ENCODE results near the gene IER5L.
"Not testable (repeated sequence)": the region's sequence is repeated elsewhere in the genome, so short reads cannot be mapped to it uniquely, and the experiment has no call there.

The IER5L gene

GRCh38 chr9:129203556-129203909 is 25.5 kb upstream of the IER5L start:
- WGBS, result 79% methylated on average over 11 of the region's 11 CpGs

GRCh38 chr9:129202613-129203555 is 24.8 kb upstream of the IER5L start:
- Histone ChIP-seq H3K36me3 (ENCODE audit: insufficient read depth, low read length) (no peaks in the 10 kb centered on the region), H3K27me3 (ENCODE audit: insufficient read depth, low read length) (peaks cover 19% of the 10 kb centered on the region), H3K9me3 (ENCODE audit: insufficient read depth, low read depth, low read length) (no peaks in the 10 kb centered on the region), H3K9ac (ENCODE audit: low read depth, low read length) (peak overlapping the region; percentile 59; the same call in 1 of the 2 replicates), H3K4me1 (ENCODE audit: insufficient read depth, low read length) (peaks cover 10% of the 10 kb centered on the region), H3K4me3 (ENCODE audit: low read length) (peak overlapping the region; percentile 81), H3K27ac (ENCODE audit: low read depth, low read length) (no peak overlapping the region)
- WGBS, result 6% methylated on average over 57 of the region's 57 CpGs

More at GRCh38 chr9:129203556-129203909, 25.5 kb upstream of the IER5L start:
- H3K27ac ChIP-seq (ENCODE audit: low read depth, low read length), result no peak overlapping the region
- H3K9ac ChIP-seq (ENCODE audit: low read depth, low read length), result no peak overlapping the region
- H3K27me3 ChIP-seq (ENCODE audit: insufficient read depth, low read length), result peaks cover 12% of the 10 kb centered on the region
- no peaks in the 10 kb centered on the region for H3K36me3 ChIP-seq (ENCODE audit: insufficient read depth, low read length)
- no peaks in the 10 kb centered on the region for H3K9me3 ChIP-seq (ENCODE audit: insufficient read depth, low read depth, low read length)
- peak overlapping the region; percentile 81 for H3K4me3 ChIP-seq (ENCODE audit: low read length)
- H3K4me1 ChIP-seq (ENCODE audit: insufficient read depth, low read length), result peaks cover 9% of the 10 kb centered on the region

- Histone ChIP-seq H3K9ac (ENCODE audit: low read depth, low read length) (no peak overlapping the region), H3K36me3 (ENCODE audit: insufficient read depth, low read length) (no peaks in the 10 kb centered on the region), H3K4me1 (ENCODE audit: insufficient read depth, low read length) (peaks cover 6% of the 10 kb centered on the region; the same call in 1 of the 2 replicates), H3K27me3 (ENCODE audit: insufficient read depth, low read length) (peaks cover 23% of the 10 kb centered on the region), H3K9me3 (ENCODE audit: insufficient read depth, low read depth, low read length) (no peaks in the 10 kb centered on the region), H3K4me3 (ENCODE audit: low read length) (no peak overlapping the region), H3K27ac (ENCODE audit: low read depth, low read length) (no peak overlapping the region)
- WGBS, result 87% methylated on average over 9 of the region's 9 CpGs
Observed at GRCh38 chr9:129201866-129202265, 23.8 kb upstream of the IER5L start.

- no peak overlapping the region for H3K4me3 ChIP-seq (ENCODE audit: low read length)
- peaks cover 6% of the 10 kb centered on the region; the same call in 1 of the 2 replicates for H3K4me1 ChIP-seq (ENCODE audit: insufficient read depth, low read length)
- peaks cover 23% of the 10 kb centered on the region for H3K27me3 ChIP-seq (ENCODE audit: insufficient read depth, low read length)
- no peak overlapping the region for H3K27ac ChIP-seq (ENCODE audit: low read depth, low read length)
- WGBS, result 90% methylated on average over 9 of the region's 9 CpGs
- H3K9me3 ChIP-seq (ENCODE audit: insufficient read depth, low read depth, low read length), result no peaks in the 10 kb centered on the region
- no peak overlapping the region for H3K9ac ChIP-seq (ENCODE audit: low read depth, low read length)
- no peaks in the 10 kb centered on the region for H3K36me3 ChIP-seq (ENCODE audit: insufficient read depth, low read length)
Observed at GRCh38 chr9:129201289-129201688, 23.2 kb upstream of the IER5L start.

GRCh38 chr9:129200255-129200654 is 22.2 kb upstream of the IER5L start:
- Histone ChIP-seq H3K4me3 (ENCODE audit: low read length) (no peak overlapping the region), H3K27ac (ENCODE audit: low read depth, low read length) (no peak overlapping the region), H3K9me3 (ENCODE audit: insufficient read depth, low read depth, low read length) (no peaks in the 10 kb centered on the region), H3K36me3 (ENCODE audit: insufficient read depth, low read length) (no peaks in the 10 kb centered on the region), H3K27me3 (ENCODE audit: insufficient read depth, low read length) (peaks cover 30% of the 10 kb centered on the region), H3K4me1 (ENCODE audit: insufficient read depth, low read length) (peaks cover 6% of the 10 kb centered on the region; the same call in 1 of the 2 replicates), H3K9ac (ENCODE audit: low read depth, low read length) (no peak overlapping the region)
- 89% methylated on average over 6 of the region's 6 CpGs for WGBS

GRCh38 chr9:129199044-129199435 is 21.0 kb upstream of the IER5L start:
- Histone ChIP-seq H3K4me3 (ENCODE audit: low read length) (no peak overlapping the region), H3K4me1 (ENCODE audit: insufficient read depth, low read length) (peaks cover 6% of the 10 kb centered on the region; the same call in 1 of the 2 replicates), H3K9ac (ENCODE audit: low read depth, low read length) (no peak overlapping the region), H3K9me3 (ENCODE audit: insufficient read depth, low read depth, low read length) (no peaks in the 10 kb centered on the region), H3K27me3 (ENCODE audit: insufficient read depth, low read length) (peaks cover 38% of the 10 kb centered on the region), H3K27ac (ENCODE audit: low read depth, low read length) (no peak overlapping the region), H3K36me3 (ENCODE audit: insufficient read depth, low read length) (no peaks in the 10 kb centered on the region)
- 68% methylated on average over 7 of the region's 7 CpGs for WGBS

- Histone ChIP-seq H3K27ac (ENCODE audit: low read depth, low read length) (no peak overlapping the region), H3K27me3 (ENCODE audit: insufficient read depth, low read length) (peaks cover 41% of the 10 kb centered on the region), H3K9ac (ENCODE audit: low read depth, low read length) (no peak overlapping the region), H3K36me3 (ENCODE audit: insufficient read depth, low read length) (no peaks in the 10 kb centered on the region), H3K4me3 (ENCODE audit: low read length) (peak overlapping the region; percentile 20; the same call in 1 of the 2 replicates), H3K4me1 (ENCODE audit: insufficient read depth, low read length) (peaks cover 6% of the 10 kb centered on the region; the same call in 1 of the 2 replicates), H3K9me3 (ENCODE audit: insufficient read depth, low read depth, low read length) (no peaks in the 10 kb centered on the region)
- 34% methylated on average over 29 of the region's 30 CpGs for WGBS
Observed at GRCh38 chr9:129198319-129199043, 20.4 kb upstream of the IER5L start.

- H3K4me3 ChIP-seq (ENCODE audit: low read length), result no peak overlapping the region
- WGBS, result 64% methylated on average over 8 of the region's 8 CpGs
Observed at GRCh38 chr9:129197978-129198318, 19.9 kb upstream of the IER5L start.

GRCh38 chr9:129197045-129197444 is 19.0 kb upstream of the IER5L start:
- H3K4me1 ChIP-seq (ENCODE audit: insufficient read depth, low read length); H3K9me3 ChIP-seq (ENCODE audit: insufficient read depth, low read depth, low read length); H3K4me3 ChIP-seq (ENCODE audit: low read length); H3K36me3 ChIP-seq (ENCODE audit: insufficient read depth, low read length); H3K27ac ChIP-seq (ENCODE audit: low read depth, low read length); H3K9ac ChIP-seq (ENCODE audit: low read depth, low read length): not testable (repeated sequence)
- H3K27me3 ChIP-seq (ENCODE audit: insufficient read depth, low read length), result peaks cover 39% of the 10 kb centered on the region
- 94% methylated on average over 6 of the region's 6 CpGs for WGBS

More at GRCh38 chr9:129197978-129198318, 19.9 kb upstream of the IER5L start:
- Histone ChIP-seq H3K27ac (ENCODE audit: low read depth, low read length) (no peak overlapping the region), H3K9ac (ENCODE audit: low read depth, low read length) (no peak overlapping the region), H3K4me1 (ENCODE audit: insufficient read depth, low read length) (peaks cover 6% of the 10 kb centered on the region; the same call in 1 of the 2 replicates), H3K27me3 (ENCODE audit: insufficient read depth, low read length) (peaks cover 39% of the 10 kb centered on the region), H3K36me3 (ENCODE audit: insufficient read depth, low read length) (no peaks in the 10 kb centered on the region), H3K9me3 (ENCODE audit: insufficient read depth, low read depth, low read length) (no peaks in the 10 kb centered on the region)

GRCh38 chr9:129195606-129196005 is 17.5 kb upstream of the IER5L start:
- no peak overlapping the region for H3K27ac ChIP-seq (ENCODE audit: low read depth, low read length)
- no peaks in the 10 kb centered on the region for H3K9me3 ChIP-seq (ENCODE audit: insufficient read depth, low read depth, low read length)
- no peak overlapping the region for H3K4me3 ChIP-seq (ENCODE audit: low read length)
- peaks cover 39% of the 10 kb centered on the region for H3K27me3 ChIP-seq (ENCODE audit: insufficient read depth, low read length)
- H3K4me1 ChIP-seq (ENCODE audit: insufficient read depth, low read length), result peaks cover 6% of the 10 kb centered on the region; the same call in 1 of the 2 replicates
- H3K9ac ChIP-seq (ENCODE audit: low read depth, low read length), result no peak overlapping the region
- WGBS, result 86% methylated on average over 10 of the region's 10 CpGs
- H3K36me3 ChIP-seq (ENCODE audit: insufficient read depth, low read length), result no peaks in the 10 kb centered on the region

- 70% methylated on average over 3 of the region's 3 CpGs for WGBS
- Histone ChIP-seq H3K9ac (ENCODE audit: low read depth, low read length) (no peak overlapping the region), H3K36me3 (ENCODE audit: insufficient read depth, low read length) (no peaks in the 10 kb centered on the region), H3K4me3 (ENCODE audit: low read length) (no peak overlapping the region), H3K27ac (ENCODE audit: low read depth, low read length) (no peak overlapping the region), H3K4me1 (ENCODE audit: insufficient read depth, low read length) (peaks cover 6% of the 10 kb centered on the region; the same call in 1 of the 2 replicates), H3K9me3 (ENCODE audit: insufficient read depth, low read depth, low read length) (no peaks in the 10 kb centered on the region), H3K27me3 (ENCODE audit: insufficient read depth, low read length) (peaks cover 39% of the 10 kb centered on the region)
Observed at GRCh38 chr9:129194221-129194620, 16.2 kb upstream of the IER5L start.

Measured in HUES64 (cell line).